Astrocyte (in vitro differentiated cells and primary cell): Measurements from ENCODE around the gene KCNK15. TPM values are rescaled to one million over a fixed set of nuclear protein-coding genes. Genes with fewer than 3 reads are reported as not detected.

ENCODE experiments used
- DNase-seq: peaks from one replicate; pipeline ENCODE4 v3.0.0-alpha.2; 2010; ENCODE audit warnings: low read depth
- FAIRE-seq: peaks from 2 replicates; lab custom pipeline; 2011; peaks lifted over from hg19 to GRCh38; lab: Jason Lieb, UNC
- H2AFZ ChIP-seq: 2 replicates; pipeline ENCODE4 v1.6.0; 2012; ENCODE audit warnings: low read depth, low read length, inconsistent platforms
- H3K27ac ChIP-seq: 2 replicates; pipeline ENCODE4 v1.5.1; 2011; ENCODE audit warnings: low read depth, low read length, inconsistent platforms
- H3K27me3 ChIP-seq: 2 replicates; pipeline ENCODE4 v1.6.0; 2011; ENCODE audit warnings: low read length, inconsistent platforms; ENCODE audit not compliant: insufficient read depth
- H3K36me3 ChIP-seq: 2 replicates; pipeline ENCODE4 v1.5.1; 2011; ENCODE audit warnings: low read length, inconsistent platforms; ENCODE audit not compliant: insufficient read depth
- H3K4me1 ChIP-seq: 2 replicates; pipeline ENCODE4 v1.5.1; 2011; ENCODE audit warnings: low read length, inconsistent platforms; ENCODE audit not compliant: insufficient read depth
- H3K4me2 ChIP-seq: 2 replicates; pipeline ENCODE4 v1.6.0; 2012; ENCODE audit warnings: low read length, inconsistent platforms
- H3K4me3 ChIP-seq: 2 replicates; pipeline ENCODE4 v1.5.1; 2011; ENCODE audit warnings: low read depth, mild to moderate bottlenecking, low read length, inconsistent platforms; ENCODE audit not compliant: insufficient read depth
- H3K79me2 ChIP-seq: 2 replicates; pipeline ENCODE4 v1.6.0; 2012; ENCODE audit warnings: mild to moderate bottlenecking, low read length, inconsistent platforms; ENCODE audit not compliant: insufficient read depth
- H3K9ac ChIP-seq: 2 replicates; pipeline ENCODE4 v1.6.0; 2012; ENCODE audit warnings: mild to moderate bottlenecking, low read length, inconsistent platforms
- H3K9me3 ChIP-seq: 2 replicates; pipeline ENCODE4 v1.5.1; 2012; ENCODE audit warnings: low read depth, mild to moderate bottlenecking, low read length, inconsistent platforms; ENCODE audit not compliant: insufficient read depth
- H4K20me1 ChIP-seq: 2 replicates; pipeline ENCODE4 v1.6.0; 2012; ENCODE audit warnings: low read length, inconsistent platforms; ENCODE audit not compliant: insufficient read depth
- H3K27ac Mint-ChIP-seq: one replicate; pipeline ENCODE4 v1.8.0; 2021; ENCODE audit warnings: mild to moderate bottlenecking, mixed read lengths; ENCODE audit not compliant: unreplicated experiment
- H3K27me3 Mint-ChIP-seq: one replicate; pipeline ENCODE4 v1.8.0; 2021; ENCODE audit warnings: low read depth, mixed read lengths; ENCODE audit not compliant: unreplicated experiment
- H3K36me3 Mint-ChIP-seq: one replicate; pipeline ENCODE4 v1.8.0; 2021; ENCODE audit warnings: low read depth, mixed read lengths; ENCODE audit not compliant: unreplicated experiment
- H3K4me1 Mint-ChIP-seq: one replicate; pipeline ENCODE4 v1.8.0; 2021; ENCODE audit warnings: low read depth, mixed read lengths; ENCODE audit not compliant: unreplicated experiment
- H3K4me3 Mint-ChIP-seq: one replicate; pipeline ENCODE4 v1.8.0; 2021; ENCODE audit warnings: mild to moderate bottlenecking, moderate library complexity, mixed read lengths; ENCODE audit not compliant: unreplicated experiment
- H3K9me3 Mint-ChIP-seq: one replicate; pipeline ENCODE4 v1.8.0; 2021; ENCODE audit warnings: mild to moderate bottlenecking, mixed read lengths; ENCODE audit not compliant: unreplicated experiment
- EZH2 ChIP-seq: IDR thresholded peaks from 2 replicates; pipeline ENCODE4 v1.6.1; 2012; ENCODE audit warnings: mild to moderate bottlenecking, low read length, inconsistent platforms; ENCODE audit not compliant: insufficient read depth
- total RNA-seq: library from RNA; stranded (reverse); gene quantifications from 2 replicates; pipeline ENCODE4 v1.2.1, GENCODE V29; 2021
- TF ChIP-seq, protein P1 (sequence below): IDR thresholded peaks from 2 replicates; pipeline ENCODE4 v1.5.1; 2011; ENCODE audit warnings: low read depth, mild to moderate bottlenecking, inconsistent platforms, low read length, moderate library complexity; ENCODE audit not compliant: insufficient read depth

Gene KCNK15
- total RNA-seq, 1 donor from 2014 or later = 0.14 TPM

DNA sequence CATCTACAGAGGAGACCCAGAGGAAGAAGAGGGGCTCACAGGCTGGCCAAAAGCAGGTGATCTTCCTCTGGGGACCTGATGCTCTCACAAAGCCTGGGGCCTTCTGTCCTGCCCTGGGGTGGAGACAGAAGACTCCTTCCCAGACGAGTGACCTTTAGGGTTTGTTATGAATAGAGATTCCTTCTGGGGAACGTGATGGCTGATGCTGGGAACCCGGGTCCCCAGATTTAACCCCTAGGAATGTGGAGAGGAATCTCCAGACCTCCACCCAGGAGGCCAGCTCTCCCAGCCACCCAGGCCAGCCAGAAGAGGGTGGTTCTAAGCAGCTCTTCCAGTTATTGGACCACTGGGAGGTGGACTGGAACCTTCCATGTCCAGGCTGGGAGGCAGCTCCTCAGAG, 47.3 kb upstream of the KCNK15 start:
- TF ChIP-seq, protein P1, sequence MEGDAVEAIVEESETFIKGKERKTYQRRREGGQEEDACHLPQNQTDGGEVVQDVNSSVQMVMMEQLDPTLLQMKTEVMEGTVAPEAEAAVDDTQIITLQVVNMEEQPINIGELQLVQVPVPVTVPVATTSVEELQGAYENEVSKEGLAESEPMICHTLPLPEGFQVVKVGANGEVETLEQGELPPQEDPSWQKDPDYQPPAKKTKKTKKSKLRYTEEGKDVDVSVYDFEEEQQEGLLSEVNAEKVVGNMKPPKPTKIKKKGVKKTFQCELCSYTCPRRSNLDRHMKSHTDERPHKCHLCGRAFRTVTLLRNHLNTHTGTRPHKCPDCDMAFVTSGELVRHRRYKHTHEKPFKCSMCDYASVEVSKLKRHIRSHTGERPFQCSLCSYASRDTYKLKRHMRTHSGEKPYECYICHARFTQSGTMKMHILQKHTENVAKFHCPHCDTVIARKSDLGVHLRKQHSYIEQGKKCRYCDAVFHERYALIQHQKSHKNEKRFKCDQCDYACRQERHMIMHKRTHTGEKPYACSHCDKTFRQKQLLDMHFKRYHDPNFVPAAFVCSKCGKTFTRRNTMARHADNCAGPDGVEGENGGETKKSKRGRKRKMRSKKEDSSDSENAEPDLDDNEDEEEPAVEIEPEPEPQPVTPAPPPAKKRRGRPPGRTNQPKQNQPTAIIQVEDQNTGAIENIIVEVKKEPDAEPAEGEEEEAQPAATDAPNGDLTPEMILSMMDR = no peak
- TF ChIP-seq EZH2 = no peak
- peaks cover 37% of the 10 kb centered on the region for H3K4me1 Mint-ChIP-seq

DNA sequence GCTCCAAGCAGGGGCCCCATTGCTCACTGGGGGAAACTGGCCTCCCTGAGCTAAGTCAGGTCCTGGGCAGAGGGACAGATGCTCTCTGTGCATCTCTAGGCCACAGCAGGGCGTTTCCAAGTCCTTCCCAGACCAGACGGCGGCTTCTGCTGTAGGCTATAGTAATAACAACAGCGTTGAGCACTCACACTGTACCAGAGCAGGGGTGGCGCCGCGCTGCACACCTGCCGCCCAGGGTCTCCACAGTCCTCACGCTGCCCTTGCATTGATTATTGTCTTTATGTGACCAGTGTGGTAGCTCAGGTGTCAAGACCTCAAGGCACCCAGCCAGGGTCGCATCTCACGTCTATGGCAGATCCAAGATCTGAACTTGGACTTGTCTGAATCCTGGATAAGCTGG, 45.4 kb upstream of the KCNK15 start:
- Mint-ChIP-seq H3K9me3 (no peaks in the 10 kb centered on the region), H3K36me3 (no peaks in the 10 kb centered on the region), H3K4me1 (peaks cover 37% of the 10 kb centered on the region), H3K27me3 (peaks cover 5% of the 10 kb centered on the region), H3K27ac (no peak overlapping the region), H3K4me3 (no peak overlapping the region)
- H3K36me3 ChIP-seq = no peaks in the 10 kb centered on the region
- peaks cover 17% of the 10 kb centered on the region for H3K27me3 ChIP-seq
- no peak overlapping the region for H3K4me3 ChIP-seq
- peaks cover 6% of the 10 kb centered on the region for H4K20me1 ChIP-seq
- no peaks in the 10 kb centered on the region for H3K79me2 ChIP-seq
- H3K27ac ChIP-seq = no peak overlapping the region
- FAIRE-seq = no peak
- H3K9me3 ChIP-seq = no peaks in the 10 kb centered on the region
- TF ChIP-seq EZH2 = no peak
- TF ChIP-seq, protein P1 = no peak
- no peak for DNase-seq
- H3K4me2 ChIP-seq = no peak overlapping the region
- H3K9ac ChIP-seq = no peak overlapping the region
- no peak overlapping the region for H2AFZ ChIP-seq
- peaks cover 35% of the 10 kb centered on the region for H3K4me1 ChIP-seq

More for the DNA sequence above, 47.3 kb upstream of the KCNK15 start:
- Histone ChIP-seq H3K27me3 (peaks cover 17% of the 10 kb centered on the region), H3K36me3 (no peaks in the 10 kb centered on the region), H3K4me3 (no peak overlapping the region), H3K4me2 (no peak overlapping the region), H3K9me3 (no peaks in the 10 kb centered on the region), H2AFZ (no peak overlapping the region), H3K9ac (no peak overlapping the region), H3K79me2 (no peaks in the 10 kb centered on the region), H4K20me1 (no peaks in the 10 kb centered on the region), H3K27ac (no peak overlapping the region), H3K4me1 (peaks cover 27% of the 10 kb centered on the region)
- Mint-ChIP-seq H3K27ac (no peak overlapping the region), H3K4me3 (no peak overlapping the region), H3K9me3 (no peaks in the 10 kb centered on the region), H3K36me3 (no peaks in the 10 kb centered on the region), H3K27me3 (peaks cover 5% of the 10 kb centered on the region)
- FAIRE-seq = no peak
- no peak for DNase-seq

DNA sequence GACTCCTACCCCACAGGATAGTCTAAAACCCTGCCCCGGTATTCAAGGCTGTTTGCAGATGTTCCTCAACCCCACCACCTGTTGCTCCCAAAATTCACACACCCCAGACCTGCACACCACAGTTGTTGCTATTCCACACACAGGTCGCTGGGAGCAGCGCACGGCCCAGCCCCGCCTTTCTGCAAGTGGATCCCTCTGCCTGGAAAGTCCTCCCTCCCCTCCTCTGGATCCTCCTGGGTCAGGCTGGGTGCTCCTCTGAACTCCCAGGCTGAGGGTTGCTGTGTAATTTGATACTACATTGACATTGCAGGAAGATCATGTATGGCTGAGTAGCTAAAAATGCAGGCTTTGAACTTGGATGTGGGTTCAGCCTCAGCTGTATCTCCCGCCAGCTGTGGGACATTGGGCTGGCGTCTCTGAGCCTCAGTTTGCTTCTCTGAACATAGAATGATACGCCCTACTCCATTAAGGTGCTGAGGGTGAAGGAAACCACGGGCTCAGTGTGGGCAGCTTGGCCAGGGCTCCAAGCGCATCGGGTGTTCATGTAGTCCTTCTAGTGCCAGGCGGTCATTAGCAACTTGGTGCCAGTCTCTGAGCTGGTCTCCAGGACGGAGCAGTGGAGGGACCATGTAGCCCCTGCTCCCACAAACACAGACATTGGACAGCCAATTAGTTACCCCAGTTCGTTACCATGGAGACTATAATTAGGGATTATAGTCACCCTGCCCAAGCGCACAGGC, 44.4 kb upstream of the KCNK15 start:
- H3K9me3 Mint-ChIP-seq = no peaks in the 10 kb centered on the region
- H3K27ac Mint-ChIP-seq = peak overlapping the region; percentile 49
- H3K4me1 Mint-ChIP-seq = peaks cover 30% of the 10 kb centered on the region
- Histone ChIP-seq H3K9ac (no peak overlapping the region), H2AFZ (no peak overlapping the region), H3K4me1 (peaks cover 31% of the 10 kb centered on the region), H3K4me2 (no peak overlapping the region), H3K79me2 (no peaks in the 10 kb centered on the region), H4K20me1 (peaks cover 6% of the 10 kb centered on the region), H3K36me3 (no peaks in the 10 kb centered on the region), H3K4me3 (no peak overlapping the region), H3K27me3 (peaks cover 17% of the 10 kb centered on the region), H3K27ac (no peak overlapping the region), H3K9me3 (no peaks in the 10 kb centered on the region)
- no peak overlapping the region for H3K4me3 Mint-ChIP-seq
- H3K27me3 Mint-ChIP-seq = peaks cover 8% of the 10 kb centered on the region
- DNase-seq (no peak), FAIRE-seq (no peak)
- TF ChIP-seq, protein P1 = no peak
- no peak for TF ChIP-seq EZH2
- H3K36me3 Mint-ChIP-seq = no peaks in the 10 kb centered on the region
